Endometrium (tissue), 2 donors: ENCODE measurements around the gene MPC2.
"Not testable (repeated sequence)": the region's sequence is repeated elsewhere in the genome, so short reads cannot be mapped to it uniquely, and the experiment has no call there.

Source experiments
- FAIRE-seq: peaks from 2 replicates; lab custom pipeline; 2012; peaks lifted over from hg19 to GRCh38; lab: Jason Lieb, UNC
- donor health status: control.
- donor health status: control.

The MPC2 gene

DNA sequence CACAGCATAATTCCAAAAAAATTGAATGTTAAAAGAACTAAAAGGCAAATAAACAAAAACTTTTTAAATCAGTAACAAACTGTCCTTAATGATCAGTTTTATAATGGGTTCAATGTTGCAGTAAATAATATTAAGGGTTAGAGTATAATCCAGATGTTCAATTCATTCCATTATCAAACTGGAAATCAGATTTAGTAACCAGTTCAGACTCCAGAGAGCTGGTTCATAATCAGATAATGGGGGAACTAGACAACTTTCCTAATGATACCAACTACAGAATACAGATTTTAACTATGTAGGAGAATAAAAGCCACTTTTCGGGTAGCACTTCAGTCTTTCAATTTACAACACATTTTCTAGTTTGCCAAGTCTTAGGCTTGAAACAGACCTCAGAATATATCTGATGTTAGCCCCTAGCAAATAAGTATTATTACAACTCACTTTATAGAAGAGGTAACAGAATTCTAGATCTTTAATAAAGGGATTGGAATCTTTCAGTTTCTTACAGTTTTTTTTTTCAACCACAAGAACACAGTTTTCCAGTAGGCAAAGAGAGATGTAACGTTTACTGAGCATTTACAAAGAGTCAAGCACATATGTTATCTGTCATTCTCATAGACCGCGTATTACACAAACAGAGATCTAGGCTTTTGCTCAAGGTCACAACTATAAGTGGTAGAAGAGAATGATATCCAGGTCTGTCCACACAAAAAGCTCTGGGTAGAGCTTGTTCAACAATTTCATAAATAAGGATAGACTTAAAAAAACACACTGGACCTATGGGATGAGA is 2.3 kb downstream of the MPC2 start:
- no peak for FAIRE-seq

DNA sequence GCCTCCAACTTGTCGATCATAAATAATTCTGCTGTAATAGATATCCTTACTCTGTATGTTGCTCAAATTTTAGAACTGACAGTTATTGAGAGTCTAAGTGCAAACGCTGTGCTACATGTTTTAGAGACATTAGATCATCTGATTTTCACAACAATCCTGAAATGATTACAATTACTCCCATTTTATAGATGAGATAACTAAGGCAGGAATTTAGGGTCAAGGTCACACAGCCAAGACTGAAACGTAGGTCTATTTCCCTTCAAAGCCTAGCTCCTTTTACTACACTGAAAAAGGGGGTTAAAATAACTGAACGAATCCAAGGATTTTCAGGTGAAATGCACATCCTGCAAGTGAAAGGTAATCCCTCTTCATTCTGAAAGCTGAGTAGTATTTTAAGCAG is 3.1 kb downstream of the MPC2 start:
- FAIRE-seq, result no peak

DNA sequence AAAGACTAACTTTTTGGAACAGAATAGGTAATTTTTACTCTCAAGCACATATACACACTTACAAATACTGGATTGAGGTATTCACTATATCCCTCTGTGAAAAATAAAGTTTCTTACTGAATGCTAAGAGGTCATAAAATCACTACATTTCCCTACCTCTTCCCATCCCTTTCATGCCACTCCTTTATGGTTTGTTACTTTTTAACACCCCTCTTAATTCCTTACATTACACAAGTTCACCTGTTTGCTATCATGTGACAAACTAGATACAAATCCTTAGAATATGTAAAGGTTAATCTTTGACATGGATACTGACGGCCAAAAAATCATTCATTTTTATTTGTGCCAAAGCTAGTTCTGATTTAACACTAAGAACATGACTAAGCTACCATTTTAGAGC is 7.1 kb downstream of the MPC2 start:
- FAIRE-seq, result no peak

DNA sequence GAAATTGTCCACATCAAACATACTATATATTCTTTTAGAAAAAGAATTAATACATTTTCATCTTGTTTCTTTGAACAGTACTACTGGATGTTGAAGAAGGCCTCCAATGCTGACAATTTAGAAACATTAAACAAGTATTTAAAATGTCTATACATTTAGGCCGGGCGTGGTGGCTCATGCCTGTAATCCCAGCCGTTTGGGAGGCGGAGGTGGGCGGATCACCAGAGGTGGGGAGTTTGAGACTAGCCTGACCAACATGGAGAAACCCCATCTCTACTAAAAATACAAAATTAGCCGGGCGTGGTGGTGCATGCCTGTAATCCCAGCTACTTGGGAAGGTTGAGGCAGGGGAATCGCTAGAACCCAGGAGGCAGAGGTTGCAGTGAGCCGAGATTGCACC is 8.0 kb downstream of the MPC2 start:
- not testable (repeated sequence) for FAIRE-seq

DNA sequence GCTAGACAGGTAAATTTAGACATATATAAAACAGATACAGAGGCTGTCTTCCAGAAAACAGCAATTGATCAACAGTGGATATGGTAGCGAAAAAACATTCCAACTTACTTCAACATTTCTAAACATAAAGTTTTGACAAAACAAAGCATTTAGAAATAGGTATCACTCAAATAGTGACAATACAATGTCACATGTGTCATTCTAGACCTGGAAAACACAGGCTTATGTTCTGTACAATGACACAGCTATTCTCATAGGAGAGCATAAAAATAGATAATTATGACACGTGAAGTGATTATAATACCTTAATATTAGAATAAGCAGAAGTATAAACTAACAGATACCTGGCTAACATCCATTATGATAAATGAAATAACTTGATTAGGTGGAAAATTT is 8.4 kb downstream of the MPC2 start:
- FAIRE-seq, result no peak

DNA sequence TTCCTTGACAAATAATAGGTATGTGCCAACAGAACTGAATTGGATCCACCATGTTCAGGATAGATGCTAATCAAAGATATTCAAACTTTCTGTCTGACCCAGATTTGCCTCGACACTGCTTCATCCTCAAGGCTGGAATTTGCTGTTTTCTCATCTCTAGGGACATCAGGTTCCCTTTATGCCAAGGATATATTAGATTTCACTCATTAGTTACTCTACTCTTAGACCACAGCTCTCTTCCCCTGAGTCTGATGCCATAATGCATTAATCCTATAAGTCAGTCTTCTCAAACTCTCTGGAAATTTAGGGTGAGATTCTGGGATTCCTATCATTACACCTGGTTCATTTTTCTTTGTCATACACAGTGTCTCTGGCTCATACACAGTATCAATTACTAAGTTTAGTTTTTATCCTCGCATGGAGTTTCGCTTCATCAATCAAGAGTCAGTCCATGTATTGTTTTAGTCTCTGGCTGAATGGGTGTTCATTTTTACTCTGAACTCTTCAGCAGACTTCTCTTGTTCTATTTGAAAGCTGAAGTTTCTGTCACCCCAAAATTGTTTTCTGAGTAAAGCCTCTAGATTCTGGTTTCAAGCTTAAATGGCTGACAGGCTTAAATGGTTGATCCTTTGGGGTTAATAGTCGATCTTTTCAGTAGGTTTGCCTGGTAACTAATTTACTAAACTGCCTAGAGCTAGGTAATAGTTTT is 9.7 kb downstream of the MPC2 start:
- no peak for FAIRE-seq

DNA sequence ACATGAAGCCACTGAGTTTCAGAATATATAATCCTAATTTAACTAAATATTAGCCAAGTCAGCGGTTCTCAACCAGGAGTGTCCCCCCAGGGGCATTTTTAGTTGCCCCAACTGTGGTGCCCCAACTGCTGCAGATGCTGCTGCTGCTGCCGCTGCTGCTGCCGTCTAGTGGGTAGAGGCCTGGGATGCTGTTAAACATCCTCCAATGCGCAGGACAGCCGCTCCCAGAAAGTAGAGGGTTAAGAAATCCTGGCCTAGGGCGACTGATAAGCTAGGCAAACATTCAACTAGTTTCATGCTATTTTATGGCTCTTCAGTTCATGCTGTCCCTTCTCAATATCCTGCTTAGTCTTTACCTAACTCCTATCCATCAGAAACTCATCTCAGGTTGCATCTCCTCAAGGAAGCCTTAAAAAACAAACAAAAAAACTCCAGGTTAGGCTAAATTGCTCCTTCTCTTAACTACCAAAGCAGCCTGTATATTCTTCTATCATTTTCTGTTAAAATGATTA is 10.3 kb downstream of the MPC2 start:
- no peak for FAIRE-seq

DNA sequence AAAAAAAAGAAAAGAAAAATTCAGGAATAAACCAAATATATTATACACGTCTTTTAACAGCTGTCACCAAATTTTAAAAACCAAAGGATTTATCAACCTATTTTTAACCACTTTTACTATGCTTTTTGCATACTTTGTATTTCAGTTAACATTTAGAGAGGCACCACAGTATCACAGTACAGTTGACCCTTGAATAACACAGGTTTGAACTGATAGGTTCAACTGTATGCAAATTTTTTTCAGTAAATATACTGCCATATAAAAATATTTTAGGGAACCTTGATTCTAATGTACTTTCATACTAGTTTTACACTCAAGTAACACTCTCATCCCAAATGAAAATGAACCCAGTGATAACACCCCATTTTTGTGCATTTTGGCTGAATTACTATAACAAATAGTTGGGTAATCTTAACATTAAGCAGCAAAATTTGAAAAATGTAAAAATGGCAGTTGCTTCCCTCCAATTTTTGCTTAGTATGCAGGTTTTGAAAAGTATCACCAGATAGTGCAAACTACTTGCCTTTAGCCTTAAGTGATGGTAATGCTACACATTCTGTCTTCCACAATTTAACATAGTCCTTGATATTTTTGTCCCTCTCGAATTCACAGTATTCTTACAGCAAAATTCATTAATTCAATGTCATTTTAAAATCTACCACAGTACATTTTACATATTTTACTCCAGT is 12.2 kb downstream of the MPC2 start:
- no peak for FAIRE-seq

DNA sequence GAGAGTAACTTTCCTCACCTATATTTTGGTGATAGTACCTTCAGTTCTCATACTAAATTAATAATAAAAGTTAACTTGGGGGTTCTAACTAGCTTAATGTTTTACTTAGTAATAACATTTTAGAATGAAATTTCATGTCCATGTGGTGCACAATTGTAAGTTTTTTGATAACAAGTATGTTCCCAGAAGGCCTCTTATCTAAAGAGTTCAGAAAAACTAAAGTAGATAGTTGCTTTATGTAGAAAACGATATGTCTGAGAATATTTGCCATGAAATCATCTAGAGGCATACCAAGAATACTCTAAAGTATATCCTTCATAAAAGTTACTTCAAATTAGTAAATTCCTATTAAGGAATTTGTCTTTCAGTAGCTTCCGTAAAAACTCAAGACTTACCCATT is 12.8 kb downstream of the MPC2 start:
- no peak for FAIRE-seq

DNA sequence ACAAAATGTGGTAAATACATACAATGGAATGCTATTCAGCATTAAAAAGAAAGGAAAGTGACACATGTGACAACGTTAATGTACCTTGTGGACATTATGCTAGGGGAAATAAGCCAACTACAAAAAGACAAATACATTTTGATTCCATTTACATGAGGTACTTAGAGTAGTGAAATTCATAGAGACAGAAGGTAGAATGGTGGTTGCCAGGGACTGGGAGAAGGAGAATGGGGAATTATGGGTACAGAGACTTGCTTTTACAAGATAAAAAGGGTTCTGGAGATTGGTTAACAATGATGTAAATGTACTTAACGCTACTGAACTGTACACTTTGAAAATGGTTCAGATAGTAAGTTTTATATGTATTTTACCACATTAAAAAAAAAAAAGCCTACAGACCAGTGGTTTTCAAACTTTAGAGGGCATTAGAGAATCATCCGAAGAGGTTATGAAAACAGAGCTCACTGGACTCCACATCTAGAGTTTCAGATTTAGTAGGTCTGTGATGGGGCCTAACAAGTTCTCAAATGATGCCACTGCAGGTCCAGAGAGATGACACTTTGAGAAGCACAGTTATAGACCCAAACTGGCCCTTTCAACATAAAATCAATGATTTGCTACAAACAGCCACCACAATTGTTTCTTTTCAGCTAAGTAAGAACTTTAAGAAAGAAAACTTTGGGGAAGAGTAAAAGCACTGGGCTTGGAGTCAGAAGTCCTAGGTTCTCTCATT is 13.4 kb downstream of the MPC2 start:
- FAIRE-seq, result no peak

DNA sequence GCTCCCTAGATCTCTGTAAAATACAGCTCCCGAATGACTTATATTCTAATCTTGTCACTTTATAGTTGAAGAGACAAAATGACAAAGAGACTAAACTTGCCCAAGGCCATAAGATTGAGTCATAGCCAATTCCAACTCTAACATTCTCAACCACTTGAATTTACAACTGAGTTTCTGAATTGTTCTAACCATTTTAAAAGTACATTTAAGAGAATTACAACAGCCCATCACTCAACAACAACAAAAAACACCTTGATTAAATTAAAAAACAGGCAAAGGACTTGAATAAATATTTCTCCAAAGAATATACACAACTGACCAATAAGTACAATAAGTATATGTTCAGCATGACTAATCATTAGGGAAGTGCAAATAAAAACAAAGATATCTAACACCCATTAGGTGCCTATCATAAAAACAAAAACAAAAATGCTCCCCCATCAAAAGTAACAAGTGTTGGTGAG is 14.2 kb downstream of the MPC2 start:
- FAIRE-seq, result no peak

DNA sequence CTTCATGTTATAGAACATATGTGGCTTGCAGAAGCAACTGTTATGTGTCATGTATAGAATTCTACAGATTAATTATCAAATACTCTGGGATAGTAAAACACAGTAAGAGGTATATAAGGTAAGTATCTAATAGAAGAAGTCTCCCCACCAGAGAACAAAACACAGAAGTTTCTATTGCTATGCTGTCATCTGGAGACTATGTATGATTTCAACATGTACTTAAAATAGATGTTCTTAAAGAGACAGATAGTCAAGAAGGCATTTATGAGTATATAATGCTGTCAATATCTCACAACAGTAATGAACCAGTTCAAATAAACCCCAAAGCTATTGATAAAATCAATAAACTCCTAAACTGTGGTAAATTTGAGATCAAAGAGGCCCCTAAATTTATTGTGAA is 14.8 kb downstream of the MPC2 start:
- FAIRE-seq, result no peak

DNA sequence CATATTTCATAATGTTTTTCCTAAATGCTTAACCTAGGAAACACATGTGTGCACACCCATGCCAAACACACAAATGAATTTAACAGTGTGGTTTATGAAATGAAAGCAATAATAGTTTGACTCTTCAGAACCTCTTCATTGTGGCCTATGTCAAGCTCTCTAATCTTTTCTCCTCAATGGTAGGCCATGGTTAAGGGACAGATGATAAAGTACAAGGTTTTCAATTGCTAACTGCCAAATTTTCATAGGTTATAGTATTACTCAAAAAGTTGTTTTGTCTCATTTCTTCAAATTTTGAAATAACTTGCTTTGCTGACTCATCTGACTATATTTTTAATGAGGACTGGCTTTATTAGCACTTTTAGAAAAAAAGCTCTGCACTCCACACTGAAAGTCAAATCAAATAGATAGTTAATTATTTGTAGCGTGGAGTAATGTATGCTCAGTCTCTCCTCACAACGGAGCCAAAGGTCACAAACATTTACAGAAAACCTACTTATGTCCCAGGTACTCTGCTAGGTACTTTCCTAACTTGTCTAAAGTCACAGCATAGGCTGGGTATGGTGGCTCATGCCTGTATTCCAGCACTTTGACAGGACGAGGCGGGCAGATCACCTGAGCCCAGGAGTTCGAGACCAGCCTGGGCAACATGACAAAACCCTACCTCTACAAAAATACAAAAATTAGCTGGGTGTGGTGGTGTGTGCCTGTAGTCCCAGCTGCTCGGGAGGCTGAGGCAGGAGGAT is 19.9 kb downstream of the MPC2 start:
- FAIRE-seq, result no peak

DNA sequence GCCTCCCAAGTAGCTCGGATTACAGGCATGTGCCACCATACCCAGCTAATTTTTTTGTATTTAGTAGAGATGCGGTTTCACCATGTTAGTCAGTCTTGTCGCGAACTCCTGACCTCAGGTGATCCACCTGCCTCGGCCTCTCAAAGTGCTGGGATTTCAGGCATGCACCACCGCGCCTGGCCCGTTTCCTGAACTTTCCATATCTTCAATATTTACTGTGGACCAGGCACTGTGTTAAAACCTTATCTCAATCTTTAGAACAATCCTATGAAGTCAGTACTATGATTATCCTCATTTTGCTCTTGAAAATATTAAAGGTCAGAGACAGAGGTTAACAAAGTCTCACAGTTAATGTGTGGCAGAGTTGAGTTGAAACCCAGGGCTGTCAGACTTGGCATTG is 21.3 kb downstream of the MPC2 start:
- FAIRE-seq, result no peak

DNA sequence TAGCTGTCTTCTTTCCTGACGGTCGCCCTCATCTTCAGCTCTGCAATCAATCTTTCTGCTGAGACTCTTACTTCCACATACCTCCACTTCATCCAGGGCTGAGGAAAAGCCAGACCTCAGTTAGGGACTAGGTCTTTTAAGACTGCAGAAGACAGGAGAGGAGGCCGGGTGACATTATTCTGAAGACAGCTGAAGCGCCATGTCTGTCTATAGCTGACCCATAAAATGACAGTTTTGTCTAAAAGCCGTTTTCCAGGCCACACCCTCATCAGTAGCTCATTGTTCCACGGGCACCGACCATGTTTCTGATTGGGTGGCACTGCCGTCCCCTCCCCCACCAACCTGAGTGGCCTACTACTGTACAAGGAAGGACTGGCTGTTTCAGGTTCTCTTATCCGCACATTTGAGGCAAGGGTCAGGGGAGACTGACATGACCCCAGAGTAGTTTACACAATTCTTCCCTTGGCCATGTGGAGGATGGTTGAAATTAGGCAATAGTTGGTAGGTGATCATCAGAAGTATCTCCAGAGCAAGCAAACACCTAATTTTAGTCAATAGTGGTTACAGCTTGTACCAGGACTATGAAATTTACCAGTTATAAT is 22.9 kb downstream of the MPC2 start, which contains the start of gene ADCY10:
TSS of gene ADCY10 (minus strand) at position 240 of the 602 bp plus-strand sequence. CDS start 8,994 bp downstream, outside the sequence.
- no peak for FAIRE-seq

DNA sequence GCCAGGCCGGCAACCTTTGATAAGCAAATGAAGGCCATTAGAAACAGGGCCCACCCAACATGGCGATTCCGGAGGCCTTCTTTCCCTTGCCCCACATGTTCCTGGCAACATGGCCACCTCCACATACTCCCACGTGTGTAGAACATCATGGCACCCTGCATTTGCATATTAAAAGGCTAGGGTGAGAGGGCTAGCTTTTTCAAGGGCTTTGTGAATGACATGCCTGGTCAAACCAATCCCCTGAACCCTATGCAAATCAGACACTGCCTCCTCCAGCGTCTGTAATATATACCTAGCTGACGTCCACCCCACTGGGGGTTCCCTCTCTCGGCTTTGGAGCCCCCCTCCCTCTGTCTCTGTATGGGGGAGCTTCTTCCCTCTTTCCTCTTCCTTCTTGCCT is 24.6 kb downstream of the MPC2 start:
- no peak for FAIRE-seq

DNA sequence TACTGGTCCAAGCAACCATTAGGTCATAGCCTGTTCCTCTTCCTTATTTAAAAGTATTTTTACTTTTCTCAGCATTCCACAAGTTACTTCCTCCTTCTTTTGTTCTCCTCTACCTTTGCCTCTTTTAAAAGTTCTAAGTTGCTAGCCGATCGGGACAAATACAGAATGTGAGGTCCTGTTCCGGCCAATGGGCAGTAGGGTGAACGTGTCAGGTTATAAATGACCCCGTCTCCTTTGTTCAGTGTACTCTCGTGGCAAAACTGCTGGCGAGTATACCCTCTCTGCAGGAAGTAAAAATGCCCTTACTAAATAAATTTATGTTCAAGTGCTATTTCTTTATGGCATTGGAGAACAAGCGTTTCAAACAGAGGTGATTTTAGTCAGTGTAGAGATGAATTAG is 25.5 kb downstream of the MPC2 start:
- FAIRE-seq, result no peak

DNA sequence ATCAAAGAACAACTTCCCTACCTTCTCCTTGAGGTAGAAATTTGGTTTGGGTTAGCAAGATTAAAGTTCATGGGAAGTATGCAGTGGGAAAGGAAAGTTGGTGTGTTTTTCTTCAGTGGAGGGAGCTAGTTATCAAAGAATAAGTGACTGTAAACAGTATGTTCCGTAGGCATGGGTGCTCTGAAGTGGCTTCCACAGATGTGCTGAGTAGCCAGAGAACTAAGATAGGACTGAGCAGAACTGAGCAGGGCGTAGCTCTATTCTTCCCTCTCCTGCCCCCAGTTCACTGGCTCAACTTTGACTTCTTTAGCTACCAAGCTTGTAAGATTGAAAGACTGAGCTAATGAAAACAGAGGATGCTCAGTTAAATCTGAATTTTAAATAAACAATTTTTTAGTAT is 26.3 kb downstream of the MPC2 start:
- FAIRE-seq, result no peak

DNA sequence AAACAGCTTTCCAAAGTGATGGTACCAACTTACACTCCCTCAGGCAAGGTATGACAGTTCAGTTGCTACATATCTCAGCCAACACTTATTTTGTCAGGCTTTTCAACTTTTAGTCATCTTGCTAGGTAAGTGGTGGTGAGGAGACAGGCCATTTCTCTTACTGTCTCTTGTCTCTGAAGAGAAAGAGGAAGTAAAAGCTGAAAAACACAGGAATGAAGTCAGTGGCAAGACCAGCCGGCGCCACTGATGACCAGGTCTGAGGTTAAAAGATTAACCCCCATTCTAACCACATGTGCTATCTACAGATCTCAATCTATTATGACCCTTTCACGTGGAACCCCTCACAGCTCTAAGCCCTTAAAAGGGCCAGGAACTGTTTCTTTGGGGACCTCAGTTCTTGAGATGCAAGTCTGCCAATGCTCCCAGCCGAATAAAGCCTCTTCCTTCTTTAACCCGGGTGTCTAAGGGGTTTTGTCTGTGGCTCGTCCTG is 27.1 kb downstream of the MPC2 start:
- no peak for FAIRE-seq

DNA sequence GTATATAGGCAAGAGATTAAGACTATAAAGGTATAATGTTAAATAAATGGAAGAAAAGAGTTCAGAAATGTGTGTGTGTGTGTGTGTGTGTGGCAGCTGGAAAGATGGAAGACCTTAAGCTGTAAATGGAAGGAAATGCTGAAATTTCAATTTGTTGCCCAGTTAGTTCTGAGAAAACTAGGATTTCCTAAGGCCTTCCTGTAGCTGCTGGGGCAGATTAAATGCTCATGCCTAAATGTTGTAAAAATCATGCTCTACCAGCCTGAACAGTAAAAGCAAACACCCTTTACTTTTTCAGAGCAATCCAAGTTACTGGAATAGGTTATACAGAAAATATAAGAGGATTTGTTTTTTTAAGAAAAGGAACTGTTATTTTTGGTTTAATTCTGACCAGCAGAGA is 31.2 kb downstream of the MPC2 start:
- FAIRE-seq, result no peak

DNA sequence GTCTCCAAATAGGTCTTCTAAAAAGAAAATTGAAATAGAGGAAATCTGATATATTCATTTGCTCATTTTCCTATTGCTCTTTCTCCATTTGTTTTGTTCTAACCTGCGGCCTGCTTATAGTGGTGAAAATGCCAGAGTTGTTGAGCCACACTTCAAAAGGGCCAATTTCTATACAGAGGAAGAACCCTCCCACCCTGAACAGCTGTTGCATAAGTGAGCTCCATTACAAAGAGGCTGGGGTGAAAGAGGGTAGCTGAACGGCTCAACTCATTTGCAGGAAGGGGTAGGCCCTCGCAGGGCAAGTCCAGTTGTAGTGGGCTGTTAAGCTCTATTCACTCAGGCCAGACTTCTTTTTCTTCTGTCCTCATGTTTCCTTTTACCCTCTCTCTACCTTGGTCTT is 31.7 kb downstream of the MPC2 start:
- FAIRE-seq, result no peak
